ENCODE data around the gene TWF2.
A peak's percentile ranks its signal among the peaks of the same experiment; 100 is the strongest.

TWF2 gene

DNA sequence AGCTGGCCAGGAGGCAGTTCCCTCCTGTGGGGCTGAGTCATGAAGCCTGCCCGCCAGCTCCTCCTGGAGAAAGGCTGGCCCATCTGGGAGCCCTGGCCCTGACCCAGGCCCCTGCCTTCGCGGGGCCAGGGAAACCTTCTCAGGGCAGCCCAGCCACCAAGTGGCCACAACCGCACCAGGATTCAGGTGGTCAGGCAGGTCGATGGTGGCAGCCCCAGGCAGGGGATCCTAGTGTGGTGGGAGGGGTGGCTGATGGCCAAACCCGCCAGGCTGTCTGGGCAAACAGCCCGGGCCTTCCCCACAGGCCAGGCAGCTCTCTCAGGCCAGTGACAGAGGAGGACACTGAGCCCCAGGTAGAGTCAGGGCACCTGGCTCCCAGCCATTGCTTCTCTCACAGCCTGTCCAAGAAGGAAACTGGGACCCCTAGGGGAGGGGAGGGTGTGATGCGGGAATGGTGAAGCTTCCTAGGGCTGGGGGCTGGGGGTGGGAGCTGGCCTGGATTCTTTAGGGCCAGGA is 1.2 kb downstream of the TWF2 start:
- DNase-seq (ENCODE audit: low spot score), result no peak

DNA sequence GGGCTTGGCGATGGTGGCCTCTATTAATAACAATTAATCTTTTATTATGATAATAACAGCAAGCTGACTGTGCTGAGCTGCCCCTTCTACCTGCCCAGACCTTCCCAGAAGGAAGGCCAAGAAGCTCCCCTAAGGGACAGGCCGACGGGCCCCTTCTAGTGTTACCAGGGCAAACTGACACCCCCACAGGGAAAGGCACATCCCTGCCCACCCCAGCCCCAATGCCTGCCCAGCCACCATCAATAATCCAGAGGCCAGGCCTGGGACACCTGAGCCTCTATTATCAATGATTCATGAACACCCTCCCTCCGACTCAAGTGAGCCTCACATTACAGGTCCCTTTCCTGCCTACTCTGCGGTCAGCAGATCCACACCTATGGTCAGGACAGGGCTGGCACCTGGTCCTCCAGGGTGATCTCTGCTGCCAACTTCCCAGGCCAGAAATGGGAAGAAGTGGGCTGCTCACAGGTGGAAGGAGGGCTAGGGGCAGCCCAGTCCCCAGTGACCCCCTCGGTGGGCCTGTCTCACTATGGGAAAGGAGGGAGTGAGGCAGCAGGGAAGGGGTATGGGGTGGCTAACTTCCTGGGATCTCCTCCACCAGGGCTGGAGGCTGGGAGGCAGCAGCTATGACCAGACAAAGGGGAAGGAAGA is 1.8 kb downstream of the TWF2 start:
- no peak for DNase-seq (ENCODE audit: low spot score)

DNA sequence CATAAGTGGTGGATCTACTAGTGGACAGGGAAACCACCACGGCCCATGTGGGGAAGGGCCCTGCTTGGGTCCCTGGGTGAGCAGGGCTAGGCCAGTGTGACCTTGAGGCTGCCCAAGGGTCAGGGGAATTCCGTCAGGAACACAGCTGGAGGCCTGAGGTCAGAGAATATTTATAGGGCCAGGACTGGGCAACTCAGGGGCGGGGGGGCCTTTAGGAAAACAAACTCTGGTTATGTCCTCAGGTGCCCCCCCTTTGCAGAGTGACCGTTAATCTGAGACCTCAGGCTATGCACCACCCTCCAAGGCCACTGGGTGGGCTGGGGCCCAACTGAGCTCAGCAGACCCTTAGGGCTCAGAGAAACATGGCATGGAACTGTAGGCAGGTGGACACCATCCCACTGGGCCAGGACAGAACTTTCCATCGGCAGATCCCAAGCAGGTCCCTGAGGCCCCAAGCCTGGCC is 2.5 kb downstream of the TWF2 start:
- DNase-seq (ENCODE audit: low spot score), result no peak

DNA sequence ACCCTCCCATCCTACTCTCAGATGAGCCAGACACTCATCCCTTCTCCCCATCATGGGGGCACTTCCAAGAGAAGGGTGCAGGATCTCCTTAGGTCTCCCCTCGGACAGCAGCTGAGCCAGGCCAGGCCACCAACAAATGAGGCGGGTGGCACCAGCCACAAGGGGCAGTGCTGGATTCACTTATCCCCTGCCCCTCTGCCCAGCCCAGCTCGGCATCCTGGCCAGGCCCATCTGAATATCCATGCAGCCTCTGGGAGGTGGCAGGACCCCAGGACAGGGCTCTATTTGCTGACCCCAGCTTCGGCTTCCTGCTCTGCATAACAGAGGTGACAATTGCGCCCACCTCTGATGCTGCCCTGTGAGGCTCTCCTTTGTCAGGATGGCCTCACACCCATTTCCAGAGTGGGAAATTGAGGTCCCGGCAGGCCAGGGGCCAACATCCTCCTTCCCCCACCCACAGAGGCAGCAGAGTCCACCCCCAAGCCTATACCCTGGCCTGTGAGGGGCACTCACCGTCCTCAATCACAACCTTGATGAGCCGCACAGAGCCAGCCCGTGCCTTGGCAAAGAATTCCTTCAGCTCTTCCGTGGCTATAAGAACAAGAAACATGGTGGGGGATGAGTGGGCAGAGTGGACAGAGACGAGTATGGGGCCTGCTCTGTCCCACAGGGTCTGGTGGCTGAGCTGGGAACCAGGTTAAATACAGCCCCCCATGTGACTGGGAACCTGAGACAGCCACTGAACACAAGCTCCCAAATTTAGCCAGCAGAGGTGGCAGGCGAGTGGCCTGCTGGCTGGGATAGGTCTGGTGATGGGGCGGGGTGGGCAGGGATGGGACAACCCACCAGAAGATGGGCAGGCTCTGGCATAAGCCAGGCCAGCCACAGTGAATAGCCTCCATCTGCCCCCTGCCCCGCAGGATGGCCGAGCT is 4.2 kb downstream of the TWF2 start:
- DNase-seq (ENCODE audit: low spot score), result no peak

DNA sequence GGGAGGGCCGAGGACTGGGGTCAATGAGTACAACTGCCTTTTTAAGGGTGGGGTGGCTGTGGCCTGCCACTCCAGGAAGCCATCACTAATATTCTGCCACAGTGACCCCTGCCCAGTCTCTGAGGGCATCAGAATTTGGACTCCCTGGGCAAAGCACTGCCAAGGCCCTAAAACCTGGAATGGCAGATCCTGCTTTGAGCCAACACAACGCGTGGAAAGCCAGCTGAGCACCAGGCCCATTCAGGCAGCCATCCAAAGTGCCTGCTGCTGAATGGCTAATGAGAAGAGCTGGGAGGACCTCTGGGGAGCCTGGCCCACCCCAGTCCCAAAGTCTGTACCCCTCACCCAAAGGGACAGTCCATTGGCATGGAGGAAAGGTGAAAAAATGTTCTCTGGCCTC is 5.0 kb downstream of the TWF2 start:
- no peak for DNase-seq (ENCODE audit: low spot score)

DNA sequence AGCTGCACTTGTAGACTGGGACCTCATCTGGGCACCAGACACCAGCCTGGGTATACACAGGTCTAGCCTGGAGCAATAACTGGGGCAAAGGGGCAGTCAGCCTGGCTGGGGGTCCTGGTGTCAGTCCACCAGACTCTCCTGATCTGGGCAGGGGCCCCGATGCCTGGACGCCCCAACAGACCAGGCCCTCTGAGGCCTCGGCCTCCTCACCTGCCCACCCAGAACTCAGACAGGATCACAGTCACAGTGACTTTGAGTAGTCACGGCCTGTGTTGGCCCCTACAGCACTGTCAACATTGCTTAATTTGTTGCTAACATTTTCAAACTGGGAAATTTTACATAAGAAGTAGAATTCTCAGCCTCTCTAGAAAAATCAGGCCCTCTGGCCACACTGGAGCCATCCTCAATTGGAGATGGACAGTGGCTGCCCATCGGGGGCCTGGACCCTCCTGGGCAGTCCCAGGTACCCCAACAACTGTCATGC is 5.8 kb downstream of the TWF2 start:
- DNase-seq (ENCODE audit: low spot score), result no peak

DNA sequence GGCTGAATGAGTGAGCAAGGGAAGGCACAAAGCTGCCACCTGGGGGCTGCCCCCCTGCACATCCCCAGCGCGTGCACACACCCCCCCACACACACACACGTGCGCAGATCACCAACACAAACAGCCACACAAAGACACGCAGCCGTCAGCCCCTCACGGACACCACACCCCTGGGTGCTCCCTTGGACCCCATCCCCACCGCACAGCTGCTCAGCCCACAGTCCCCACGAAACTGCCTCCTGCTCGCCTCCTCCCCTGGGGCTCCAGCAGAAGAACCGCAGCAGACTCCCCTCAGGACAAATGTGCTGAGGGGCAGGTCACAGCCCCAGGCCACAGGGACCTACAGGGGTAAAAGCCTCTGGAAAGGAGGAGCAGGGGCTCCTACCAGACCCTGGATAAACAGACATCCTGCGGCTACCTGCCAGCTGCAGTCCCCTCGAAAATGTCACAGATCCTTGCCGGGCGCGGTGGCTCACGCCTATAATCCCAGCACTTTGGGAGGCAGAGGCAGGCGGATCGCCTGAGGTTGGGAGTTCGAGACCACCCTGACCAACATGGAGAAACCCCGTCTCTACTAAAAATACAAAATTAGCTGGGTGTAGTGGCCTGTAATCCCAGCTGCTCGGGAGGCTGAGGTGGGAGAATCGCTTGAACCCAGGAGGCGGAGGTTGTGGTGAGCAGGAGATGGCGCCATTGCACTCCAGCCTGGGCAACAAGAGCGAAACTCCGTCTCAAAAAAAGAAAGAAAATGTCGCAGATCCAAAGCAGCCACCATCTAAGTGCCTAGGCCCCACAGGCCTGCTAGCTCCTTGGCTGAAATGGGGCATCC is 6.5 kb downstream of the TWF2 start:
- no peak for DNase-seq (ENCODE audit: low spot score)

DNA sequence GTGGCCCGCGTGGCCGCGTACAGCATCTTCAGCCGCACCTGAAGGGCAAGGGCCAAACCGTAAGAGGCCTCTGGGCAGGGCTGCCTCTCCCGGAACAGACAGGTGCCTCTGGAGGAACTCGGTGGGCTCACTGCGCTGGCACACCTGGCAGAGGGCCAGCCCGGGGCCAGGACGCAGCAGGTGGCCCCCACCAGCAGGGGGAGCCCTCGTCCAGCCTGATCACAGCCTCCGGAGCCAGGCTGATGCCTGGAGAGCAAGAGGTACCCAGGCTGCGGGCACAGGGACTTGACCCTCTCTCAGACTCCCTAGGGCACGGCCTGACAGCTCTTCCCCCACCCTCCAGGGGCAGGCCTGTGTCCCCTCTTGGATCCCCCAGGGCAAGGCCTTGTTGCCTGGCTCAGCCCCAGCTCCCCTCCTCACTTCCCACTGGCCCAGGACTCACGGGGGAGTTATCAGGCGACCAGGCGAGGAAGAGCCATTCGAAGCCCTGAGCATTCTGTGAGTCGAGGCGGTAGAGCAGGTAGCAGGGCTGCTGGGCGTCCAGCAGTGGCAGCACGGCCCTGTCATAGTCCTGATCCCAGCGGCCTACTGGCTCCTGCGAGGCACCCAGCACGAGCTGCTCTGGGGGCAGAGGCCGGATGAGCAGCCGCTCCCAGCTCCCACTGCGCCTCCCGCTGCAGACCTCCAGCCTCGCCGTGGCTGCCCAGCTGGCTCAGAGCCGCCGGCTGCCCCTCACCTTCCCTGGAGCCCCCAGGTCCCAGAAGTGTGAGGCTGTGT is 7.3 kb downstream of the TWF2 start:
- peak; percentile 85 for DNase-seq (ENCODE audit: low spot score)

DNA sequence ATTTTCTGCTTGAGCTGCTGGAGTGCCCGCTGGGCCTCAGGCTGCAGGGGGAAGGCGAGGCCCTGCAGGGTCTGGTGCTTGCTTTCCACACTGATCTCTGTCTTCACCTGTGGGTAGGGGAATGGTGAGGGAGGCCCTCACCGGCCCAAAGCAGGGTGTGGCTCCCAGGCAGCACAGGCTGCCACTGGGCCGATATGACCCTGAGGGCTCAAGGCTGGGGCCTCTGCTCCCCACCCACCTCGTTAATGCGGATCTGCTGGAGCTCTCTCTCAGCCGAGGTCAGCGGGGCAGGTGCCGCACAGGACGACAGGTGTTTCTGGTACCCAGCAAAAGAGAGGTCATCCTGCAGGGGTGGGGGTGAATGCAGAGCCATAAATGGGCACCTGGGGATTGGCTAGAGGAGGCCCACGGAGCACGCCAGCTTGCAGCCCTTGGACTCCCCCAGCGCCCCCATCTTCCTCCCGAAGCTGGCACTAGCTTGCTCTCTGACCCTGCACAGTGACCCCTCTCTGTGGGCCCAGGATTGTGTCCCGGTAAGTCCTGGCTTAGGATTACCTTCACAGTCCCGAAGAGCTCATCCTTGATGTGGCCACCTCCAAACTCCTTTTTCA is 8.0 kb downstream of the TWF2 start:
- no peak for DNase-seq (ENCODE audit: low spot score)

DNA sequence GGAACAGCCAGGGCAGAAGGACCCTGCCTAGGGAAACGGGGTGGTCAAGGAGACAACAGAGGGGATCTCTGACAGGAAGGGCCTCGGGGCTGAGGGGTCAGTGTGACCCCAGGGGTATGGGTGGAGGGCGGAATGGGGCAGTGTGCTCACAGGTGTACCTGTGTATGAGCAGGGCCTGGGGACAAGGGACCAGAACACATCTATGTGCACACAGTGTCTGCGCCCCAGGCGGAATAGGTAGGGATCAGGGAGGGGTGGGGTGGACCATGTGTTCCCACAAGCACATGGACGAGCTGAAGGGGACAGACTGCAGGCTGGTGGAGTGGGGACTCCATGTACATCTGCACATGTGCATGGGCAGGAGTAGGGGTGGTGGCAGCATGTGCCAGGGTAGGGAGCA is 8.5 kb downstream of the TWF2 start:
- no peak for DNase-seq (ENCODE audit: low spot score)

DNA sequence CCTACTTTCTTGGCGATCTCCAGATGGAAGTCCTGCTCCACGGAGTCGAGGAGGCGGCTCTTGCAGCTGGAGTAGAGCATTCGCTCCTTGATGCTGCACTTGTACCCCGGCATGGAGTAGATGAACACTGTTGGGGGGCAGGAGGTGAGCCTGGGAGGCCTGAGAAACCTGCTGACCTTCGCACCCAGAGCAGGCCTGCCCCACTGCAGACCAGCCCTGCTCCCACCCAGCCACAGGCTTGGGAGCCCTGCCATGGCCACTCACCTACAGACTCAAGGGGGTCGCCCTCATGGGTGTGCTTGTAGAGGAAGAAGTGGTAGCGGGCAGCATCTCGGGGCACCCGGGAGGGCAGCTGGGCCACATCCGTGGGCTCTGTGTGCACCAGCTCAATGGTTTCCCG is 9.3 kb downstream of the TWF2 start:
- no peak for DNase-seq (ENCODE audit: low spot score)

DNA sequence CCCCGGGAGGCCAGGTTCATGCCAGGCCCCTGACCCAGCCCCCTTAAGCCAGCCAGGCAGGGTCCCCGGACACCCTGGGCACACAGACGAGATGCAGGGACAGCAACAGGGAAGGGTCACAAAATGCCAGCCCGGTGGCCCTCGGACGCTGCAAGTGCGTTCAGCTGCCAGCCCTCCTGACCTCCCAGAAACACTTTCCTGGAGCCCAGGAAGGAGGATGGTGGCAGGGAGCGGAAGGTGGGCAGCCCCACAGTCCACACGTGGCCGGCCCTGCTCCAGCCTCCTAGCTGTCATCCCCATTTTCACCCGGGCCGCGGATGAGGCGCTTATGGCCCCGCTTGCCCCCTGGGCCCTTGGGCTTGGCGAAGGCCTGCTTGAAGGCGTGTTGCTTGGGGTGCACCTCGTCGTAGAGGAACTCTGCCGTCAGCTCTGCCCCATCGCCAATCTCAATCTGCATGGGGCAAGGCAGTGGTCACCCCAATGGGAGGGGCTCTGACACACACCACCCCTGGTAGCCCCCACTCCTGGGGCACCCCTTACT is 10.1 kb downstream of the TWF2 start:
- no peak for DNase-seq (ENCODE audit: low spot score)

DNA sequence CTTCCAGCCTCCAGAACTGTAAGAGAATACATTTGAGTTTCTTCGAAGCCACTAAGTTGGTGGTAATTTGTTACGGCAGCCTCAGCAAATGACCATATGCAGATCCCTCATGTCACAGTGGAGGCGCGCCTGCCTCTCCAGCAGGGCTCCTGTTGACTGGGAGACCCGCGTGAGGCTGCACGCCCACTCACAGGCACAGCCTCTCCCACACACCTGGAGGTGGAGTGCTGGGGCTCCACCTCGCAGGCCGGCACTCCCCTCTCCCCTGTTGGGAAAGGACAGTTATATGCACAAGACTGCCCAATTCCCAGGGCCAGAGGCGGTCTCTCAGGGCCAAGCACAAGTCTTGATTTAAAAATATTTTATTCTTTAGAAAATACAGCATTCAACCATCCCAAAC is 10.7 kb downstream of the TWF2 start:
- DNase-seq (ENCODE audit: low spot score), result no peak

DNA sequence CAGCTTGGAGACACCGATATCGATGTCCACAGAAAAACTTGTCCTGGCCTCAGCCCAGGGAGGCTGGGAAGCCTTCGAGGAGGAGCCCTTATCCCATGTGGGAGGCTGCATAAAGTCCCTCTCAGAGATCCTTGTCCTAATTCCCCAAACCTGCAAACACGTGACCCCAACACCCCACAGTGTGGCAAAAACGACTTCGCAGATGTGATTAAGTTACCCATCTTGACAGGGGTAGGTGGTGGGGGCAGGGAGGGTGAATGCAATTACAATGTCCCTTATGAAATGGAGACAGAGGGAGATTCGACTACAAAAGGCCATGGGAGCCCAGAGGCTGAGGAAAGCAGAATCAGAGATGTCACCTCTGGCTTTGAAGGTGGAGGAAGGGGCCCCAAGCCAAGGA is 11.2 kb downstream of the TWF2 start:
- DNase-seq (ENCODE audit: low spot score), result no peak

DNA sequence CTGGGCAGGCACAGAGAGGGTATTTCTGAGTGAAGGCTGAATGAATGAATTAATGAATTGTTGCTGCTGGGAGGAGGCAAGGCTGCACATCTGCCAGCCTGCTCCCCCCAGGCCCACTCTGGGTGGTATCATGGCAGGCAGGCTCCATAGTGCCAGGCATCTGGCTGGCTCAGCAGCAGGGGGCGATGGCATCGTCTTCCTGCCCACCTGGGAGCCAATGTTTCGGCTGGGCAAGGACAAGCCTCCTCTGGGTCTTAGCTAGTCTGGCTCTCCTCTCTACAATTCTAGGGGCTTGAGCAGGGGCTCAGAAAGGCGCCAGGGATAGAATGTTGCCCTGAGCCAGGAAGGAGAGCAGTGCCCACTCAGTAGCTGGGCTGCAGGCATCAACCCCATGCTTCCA is 11.8 kb downstream of the TWF2 start:
- DNase-seq (ENCODE audit: low spot score), result no peak

DNA sequence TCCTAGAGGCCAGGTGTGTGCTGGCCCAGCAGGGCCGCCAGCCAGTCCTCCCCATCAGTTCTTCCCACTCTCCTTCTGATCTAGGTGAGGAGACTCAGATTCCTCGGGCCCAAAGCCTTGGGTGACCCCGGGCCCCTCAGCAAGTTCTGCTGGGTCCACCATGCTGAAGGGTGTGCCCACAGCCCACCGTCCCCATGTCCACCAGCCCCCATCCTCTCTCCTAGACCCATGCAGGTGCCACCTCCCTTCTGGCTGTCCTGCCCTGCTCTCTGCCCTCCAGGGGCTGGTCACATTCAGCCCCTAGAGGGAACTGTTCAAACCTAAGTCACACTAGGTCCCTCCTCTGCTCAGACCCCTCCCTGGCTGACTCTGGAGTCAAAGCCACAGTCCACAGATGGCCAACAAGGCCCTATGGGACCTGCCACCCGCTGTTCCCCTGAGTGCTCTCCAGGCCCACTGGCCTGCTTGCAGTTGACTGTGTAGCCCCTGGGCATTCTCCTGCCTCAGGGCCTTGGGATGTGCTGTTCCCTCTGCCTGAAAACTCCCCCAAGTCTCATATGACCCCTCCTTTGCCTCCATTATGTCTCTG is 12.6 kb downstream of the TWF2 start:
- no peak for DNase-seq (ENCODE audit: low spot score)

DNA sequence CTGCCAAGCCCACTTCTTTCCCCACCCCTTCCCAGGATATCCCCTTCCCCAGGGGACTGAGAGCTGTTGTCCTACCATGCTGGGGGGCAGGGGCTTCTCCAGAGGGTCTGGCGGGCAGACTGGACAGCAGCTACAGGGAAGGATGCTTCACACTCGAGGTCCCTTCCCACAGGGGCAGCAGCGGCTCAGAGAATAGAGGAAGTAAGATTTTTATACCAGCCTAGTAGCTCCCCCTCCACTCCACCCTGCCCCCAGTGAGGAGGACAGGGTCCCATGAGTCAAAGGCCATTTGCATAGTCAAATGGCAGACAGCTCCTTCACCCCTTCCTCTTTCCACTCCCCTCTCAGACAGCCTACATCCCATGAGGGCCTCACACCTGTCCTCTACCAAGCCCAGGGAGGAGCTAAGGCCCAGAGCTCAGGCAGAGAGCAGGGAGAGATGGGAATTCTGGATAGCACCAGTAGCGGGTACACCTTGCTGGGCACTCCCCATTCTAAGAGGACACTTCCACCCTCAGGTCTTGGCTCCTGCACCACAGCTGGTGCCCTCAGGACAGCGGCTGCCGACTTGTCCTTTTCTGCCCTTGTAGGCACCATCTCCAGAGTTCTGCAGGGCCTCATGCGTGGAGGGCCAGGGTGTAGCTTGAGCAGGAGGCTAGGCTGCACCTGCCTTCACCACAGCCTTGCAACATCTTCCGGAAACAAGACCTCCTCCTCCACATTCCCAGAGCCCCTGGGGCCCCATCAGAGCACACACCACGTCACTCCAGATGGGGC is 13.3 kb downstream of the TWF2 start, which contains the start of gene TLR9:
TLR9 (minus strand) TSS at position 194 of the 777 bp plus-strand sequence; CDS start at position 78, 116 bp downstream.
- DNase-seq (ENCODE audit: low spot score), result no peak

DNA sequence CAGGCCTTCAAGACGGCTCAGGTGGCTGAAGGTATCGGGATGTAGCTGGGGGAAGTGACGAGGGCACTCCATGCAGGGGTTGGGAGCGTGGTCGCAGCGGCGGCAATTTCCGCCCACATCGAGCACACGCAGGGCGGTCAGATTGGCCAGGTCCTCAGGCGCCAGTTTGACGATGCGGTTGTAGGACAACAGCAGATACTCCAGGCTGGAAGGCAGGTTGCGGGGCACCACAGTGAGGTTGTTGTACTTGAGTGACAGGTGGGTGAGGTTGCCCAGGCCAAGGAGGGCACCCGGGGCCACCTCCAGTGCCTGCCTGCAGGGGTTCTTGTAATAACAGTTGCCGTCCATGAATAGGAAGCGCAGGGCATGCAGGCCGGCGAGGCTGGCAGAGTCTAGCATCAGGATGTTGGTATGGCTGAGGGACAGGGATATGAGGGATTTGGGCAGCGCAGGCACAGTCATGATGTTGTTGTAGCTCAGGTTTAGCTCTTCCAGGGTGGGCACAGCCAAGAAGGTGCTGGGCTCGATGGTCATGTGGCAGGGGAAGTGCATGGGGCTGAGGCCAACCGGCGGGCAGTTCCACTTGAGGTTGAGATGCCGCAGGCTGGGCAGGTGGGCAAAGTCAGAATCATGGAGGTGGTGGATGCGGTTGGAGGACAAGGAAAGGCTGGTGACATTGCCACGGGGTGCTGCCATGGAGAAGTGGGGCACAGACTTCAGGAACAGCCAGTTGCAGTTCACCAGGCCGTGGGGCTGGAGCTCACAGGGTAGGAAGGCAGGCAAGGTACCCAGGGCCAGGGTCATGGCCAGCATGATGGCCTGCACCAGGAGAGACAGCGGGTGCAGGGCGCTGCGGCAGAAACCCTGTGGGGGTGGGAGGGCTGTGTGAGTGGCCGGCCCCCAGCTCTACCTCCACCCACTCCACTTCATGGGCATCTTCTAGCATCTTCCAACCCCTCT is 15.2 kb downstream of the TWF2 start:
- DNase-seq (ENCODE audit: low spot score), result no peak
